SK-N-SH (cell line): ENCODE data around the gene SMARCC1. TPM values are rescaled to one million over a fixed set of nuclear protein-coding genes. Genes with fewer than 3 reads are reported as not detected.

ENCODE experiments used
- CTCF ChIA-PET: fragments of 300-600, 350-600 bp; formaldehyde crosslinking; extraction: SDS; loops from one replicate; lab custom pipeline; 2021; lab: Yijun Ruan, JAX
- POLR2A ChIA-PET: fragments of 350-600 bp; sonication (Branson Sonifier 250); formaldehyde crosslinking; extraction: SDS; loops from one replicate; lab custom pipeline; 2020; ENCODE audit warnings: antibody characterized with exemption, inconsistent platforms; lab: Yijun Ruan, JAX
- DNase-seq: peaks from one replicate; pipeline ENCODE4 v3.0.0; 2012
- H2AFZ ChIP-seq: fragments of 200-600 bp; sonication (generic); 2 replicates; pipeline ENCODE4 v1.8.1; 2016; ENCODE audit warnings: antibody characterized with exemption, mild to moderate bottlenecking, low read depth
- H3F3A ChIP-seq: fragments of 200-600 bp; sonication (generic); replicated peaks from 2 replicates; pipeline ENCODE3; 2016; ENCODE audit warnings: antibody characterized with exemption, mild to moderate bottlenecking; ENCODE audit not compliant: insufficient read depth
- H3K27ac ChIP-seq, 2 experiments: fragments of 200-500 bp in 1 of 2; fragments of 200-600 bp in 1 of 2; sonication (Bioruptor generic) in 1 of 2; sonication (generic), shearing (Covaris generic) in 1 of 2; 2 replicates each; pipeline versions ENCODE4 v1.5.1 to v1.6.1; 2014 to 2016; ENCODE audit warnings: low read depth in 2 of 2, inconsistent platforms in 1 of 2, low read length in 1 of 2, mild to moderate bottlenecking in 1 of 2, mixed read lengths in 1 of 2
- H3K27me3 ChIP-seq: fragments of 200-600 bp; sonication (generic), shearing (Covaris generic); 2 replicates; pipeline ENCODE4 v1.6.1; 2016; ENCODE audit warnings: mixed run types; ENCODE audit not compliant: insufficient read depth
- H3K36me3 ChIP-seq, 2 experiments: fragments of 200-500 bp in 1 of 2; fragments of 200-600 bp in 1 of 2; sonication (Bioruptor generic) in 1 of 2; sonication (generic) in 1 of 2; replicated peaks in 1 of 2; 2 replicates each; pipeline versions ENCODE3 to v1.5.1; 2014 to 2016; ENCODE audit warnings: low read length in 1 of 2, mild to moderate bottlenecking in 1 of 2; ENCODE audit not compliant: insufficient read depth in 2 of 2, control insufficient read depth in 1 of 2
- H3K4me1 ChIP-seq, 2 experiments: fragments of 200-500 bp in 1 of 2; fragments of 200-600 bp in 1 of 2; sonication (Bioruptor generic) in 1 of 2; sonication (generic), shearing (Covaris generic) in 1 of 2; 2 replicates each; pipeline versions ENCODE4 v1.5.1 to v1.6.1; 2014 to 2016; ENCODE audit warnings: low read depth in 1 of 2, low read length in 1 of 2, mixed run types in 1 of 2; ENCODE audit not compliant: insufficient read depth in 2 of 2, control insufficient read depth in 1 of 2
- H3K4me2 ChIP-seq: fragments of 200-600 bp; sonication (generic), shearing (Covaris generic); 2 replicates; pipeline ENCODE4 v1.6.1; 2017; ENCODE audit warnings: mixed run types
- H3K4me3 ChIP-seq, 2 experiments: fragments of 200-500 bp in 1 of 2; fragments of 200-600 bp in 1 of 2; sonication (Bioruptor generic) in 1 of 2; sonication (generic), shearing (Covaris generic) in 1 of 2; 2 replicates each; pipeline versions ENCODE4 v1.5.1 to v1.8.1; 2014 to 2016; ENCODE audit warnings: low read depth in 2 of 2, inconsistent platforms in 1 of 2, low read length in 1 of 2, mild to moderate bottlenecking in 1 of 2, mixed read lengths in 1 of 2, moderate library complexity in 1 of 2
- H3K79me2 ChIP-seq: fragments of 200-600 bp; sonication (generic); 2 replicates; pipeline ENCODE4 v1.8.1; 2017; ENCODE audit warnings: mild to moderate bottlenecking; ENCODE audit not compliant: insufficient read depth
- H3K9ac ChIP-seq: fragments of 200-600 bp; sonication (generic); 2 replicates; pipeline ENCODE4 v1.6.1; 2017; ENCODE audit warnings: mixed run types
- H3K9me2 ChIP-seq: fragments of 200-600 bp; sonication (generic); 2 replicates; pipeline ENCODE4 v1.6.1; 2017; ENCODE audit warnings: mixed run types
- H3K9me3 ChIP-seq: fragments of 200-600 bp; sonication (generic); 2 replicates; pipeline ENCODE4 v1.6.1; 2017; ENCODE audit warnings: mixed run types, mild to moderate bottlenecking, moderate library complexity
- H4K20me1 ChIP-seq: fragments of 200-600 bp; sonication (generic); 2 replicates; pipeline ENCODE4 v1.6.1; 2017; ENCODE audit warnings: mild to moderate bottlenecking, mixed run types; ENCODE audit not compliant: insufficient read depth
- MEF2A ChIP-seq: IDR thresholded peaks from 2 replicates; pipeline ENCODE4 v1.4.0; 2012; ENCODE audit warnings: low read depth, borderline replicate concordance
- RAD21 ChIP-seq: IDR thresholded peaks from 2 replicates; pipeline ENCODE4 v1.6.1; 2012; ENCODE audit warnings: mild to moderate bottlenecking, low read length
- RFX5 ChIP-seq: IDR thresholded peaks from 2 replicates; pipeline ENCODE4 v1.6.1; 2012; ENCODE audit warnings: mild to moderate bottlenecking, improper control_type of control experiment, low read length
- RXRA ChIP-seq: IDR thresholded peaks from 2 replicates; pipeline ENCODE4 v1.4.0; 2012; ENCODE audit warnings: low read depth, mild to moderate bottlenecking, borderline replicate concordance
- SIN3A ChIP-seq: IDR thresholded peaks from 2 replicates; pipeline ENCODE4 v1.6.1; 2012; ENCODE audit warnings: low read depth, mild to moderate bottlenecking, low read length, moderate library complexity, borderline replicate concordance
- TCF12 ChIP-seq: IDR thresholded peaks from 2 replicates; pipeline ENCODE4 v1.4.0; 2012
- YY1 ChIP-seq: IDR thresholded peaks from 2 replicates; pipeline ENCODE4 v1.4.0; 2012; ENCODE audit warnings: low read depth, mild to moderate bottlenecking
- WGBS: methylation state at CpG from one replicate; pipeline ENCODE4 v1.1.6; 2017; ENCODE audit warnings: low lambda C conversion rate; 5-methylcytosine and 5-hydroxymethylcytosine counted together
- polyA plus RNA-seq, 3 experiments: library from polyadenylated mRNA; depleted of rRNA; stranded (reverse); fragments of >200 nt; gene quantifications; 2 replicates each; pipeline ENCODE4 v1.2.3, GENCODE V29; 2012
- TF ChIP-seq, protein P1 (sequence below): IDR thresholded peaks from 2 replicates; pipeline ENCODE4; 2012
- TF ChIP-seq, protein P2 (sequence below): fragments of 200-600 bp; sonication (generic); IDR thresholded peaks from 2 replicates; pipeline ENCODE4 v1.6.1; 2017; ENCODE audit warnings: antibody characterized with exemption, mild to moderate bottlenecking, moderate library complexity
- TF ChIP-seq, protein P3 (sequence below): fragments of 150-350 bp; IDR thresholded peaks from 2 replicates; pipeline ENCODE4 v1.6.1; 2016; ENCODE audit warnings: mild to moderate bottlenecking, low read depth, low read length
- TF ChIP-seq, protein P4 (sequence below): fragments of 150-350 bp; IDR thresholded peaks from 2 replicates; pipeline ENCODE4 v1.6.1; 2017; ENCODE audit warnings: antibody characterized with exemption, low read length, low read depth, borderline replicate concordance

The SMARCC1 gene
- polyA plus RNA-seq, 1 of the 3 experiments (the other 2 are of a cell fraction): 16.5 TPM

DNA sequence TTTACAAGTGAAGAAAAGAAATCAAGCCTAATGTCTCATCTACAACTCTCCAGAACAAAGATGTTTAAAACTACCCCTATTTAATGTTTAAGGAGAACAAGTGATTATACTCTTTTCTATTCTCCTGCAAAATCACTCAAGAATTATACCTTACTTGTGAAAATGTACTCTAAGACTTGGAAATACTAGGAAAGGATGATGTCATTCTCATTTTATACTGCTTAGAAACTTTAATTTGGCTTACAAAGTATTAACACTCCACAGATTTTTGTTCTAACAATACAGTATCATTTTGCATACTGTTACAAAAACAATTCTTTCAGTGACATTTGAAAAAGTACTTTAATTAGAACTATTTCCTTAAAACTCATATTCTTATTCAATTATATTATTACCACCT, 89.5 kb downstream of the SMARCC1 start:
- Histone ChIP-seq H3K79me2 (no peaks in the 10 kb centered on the region), H2AFZ (no peak overlapping the region), H3K9ac (no peak overlapping the region), H3K9me3 (no peaks in the 10 kb centered on the region), H3F3A (peaks cover 2% of the 10 kb centered on the region), H3K27me3 (no peaks in the 10 kb centered on the region), H3K4me1 (no peaks in the 10 kb centered on the region), H3K9me2 (no peaks in the 10 kb centered on the region), H3K4me2 (no peak overlapping the region), H3K27ac (no peak overlapping the region), H4K20me1 (no peaks in the 10 kb centered on the region), H3K4me3 (no peak overlapping the region), H3K36me3 (peaks cover 64 to 83% of the 10 kb centered on the region in 2 experiments)
- POLR2A ChIA-PET: no interaction called here
- TF ChIP-seq, protein P1, sequence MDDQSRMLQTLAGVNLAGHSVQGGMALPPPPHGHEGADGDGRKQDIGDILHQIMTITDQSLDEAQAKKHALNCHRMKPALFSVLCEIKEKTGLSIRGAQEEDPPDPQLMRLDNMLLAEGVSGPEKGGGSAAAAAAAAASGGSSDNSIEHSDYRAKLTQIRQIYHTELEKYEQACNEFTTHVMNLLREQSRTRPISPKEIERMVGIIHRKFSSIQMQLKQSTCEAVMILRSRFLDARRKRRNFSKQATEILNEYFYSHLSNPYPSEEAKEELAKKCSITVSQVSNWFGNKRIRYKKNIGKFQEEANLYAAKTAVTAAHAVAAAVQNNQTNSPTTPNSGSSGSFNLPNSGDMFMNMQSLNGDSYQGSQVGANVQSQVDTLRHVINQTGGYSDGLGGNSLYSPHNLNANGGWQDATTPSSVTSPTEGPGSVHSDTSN: no peak
- TF ChIP-seq, protein P2, sequence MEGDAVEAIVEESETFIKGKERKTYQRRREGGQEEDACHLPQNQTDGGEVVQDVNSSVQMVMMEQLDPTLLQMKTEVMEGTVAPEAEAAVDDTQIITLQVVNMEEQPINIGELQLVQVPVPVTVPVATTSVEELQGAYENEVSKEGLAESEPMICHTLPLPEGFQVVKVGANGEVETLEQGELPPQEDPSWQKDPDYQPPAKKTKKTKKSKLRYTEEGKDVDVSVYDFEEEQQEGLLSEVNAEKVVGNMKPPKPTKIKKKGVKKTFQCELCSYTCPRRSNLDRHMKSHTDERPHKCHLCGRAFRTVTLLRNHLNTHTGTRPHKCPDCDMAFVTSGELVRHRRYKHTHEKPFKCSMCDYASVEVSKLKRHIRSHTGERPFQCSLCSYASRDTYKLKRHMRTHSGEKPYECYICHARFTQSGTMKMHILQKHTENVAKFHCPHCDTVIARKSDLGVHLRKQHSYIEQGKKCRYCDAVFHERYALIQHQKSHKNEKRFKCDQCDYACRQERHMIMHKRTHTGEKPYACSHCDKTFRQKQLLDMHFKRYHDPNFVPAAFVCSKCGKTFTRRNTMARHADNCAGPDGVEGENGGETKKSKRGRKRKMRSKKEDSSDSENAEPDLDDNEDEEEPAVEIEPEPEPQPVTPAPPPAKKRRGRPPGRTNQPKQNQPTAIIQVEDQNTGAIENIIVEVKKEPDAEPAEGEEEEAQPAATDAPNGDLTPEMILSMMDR: no peak
- TF ChIP-seq SIN3A: no peak
- TF ChIP-seq, protein P3, sequence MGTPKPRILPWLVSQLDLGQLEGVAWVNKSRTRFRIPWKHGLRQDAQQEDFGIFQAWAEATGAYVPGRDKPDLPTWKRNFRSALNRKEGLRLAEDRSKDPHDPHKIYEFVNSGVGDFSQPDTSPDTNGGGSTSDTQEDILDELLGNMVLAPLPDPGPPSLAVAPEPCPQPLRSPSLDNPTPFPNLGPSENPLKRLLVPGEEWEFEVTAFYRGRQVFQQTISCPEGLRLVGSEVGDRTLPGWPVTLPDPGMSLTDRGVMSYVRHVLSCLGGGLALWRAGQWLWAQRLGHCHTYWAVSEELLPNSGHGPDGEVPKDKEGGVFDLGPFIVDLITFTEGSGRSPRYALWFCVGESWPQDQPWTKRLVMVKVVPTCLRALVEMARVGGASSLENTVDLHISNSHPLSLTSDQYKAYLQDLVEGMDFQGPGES: no peak
- no peak for TF ChIP-seq TCF12
- TF ChIP-seq RAD21: no peak
- TF ChIP-seq RFX5: no peak
- TF ChIP-seq MEF2A: no peak
- CTCF ChIA-PET: no interaction called here
- DNase-seq: no peak

DNA sequence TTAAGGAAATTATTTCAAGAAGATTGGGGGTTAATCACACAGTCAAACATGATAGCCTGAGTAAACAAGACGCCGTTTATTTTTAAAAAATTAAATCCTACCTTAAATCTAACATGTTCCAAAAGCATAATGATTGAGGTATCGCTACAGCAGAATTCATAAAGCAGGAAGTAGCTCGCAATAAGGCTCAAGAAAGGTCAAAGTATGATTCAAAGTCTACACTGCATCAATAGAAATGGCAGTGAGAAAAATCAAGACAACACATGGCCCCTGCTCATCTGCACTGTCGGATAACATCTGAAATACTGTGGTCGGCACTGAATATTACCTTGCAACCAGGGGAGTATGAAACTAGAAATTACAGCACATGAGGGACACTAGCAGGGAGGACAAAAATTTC, 93.2 kb downstream of the SMARCC1 start:
- Histone ChIP-seq H3K9ac (no peak overlapping the region), H3K9me2 (no peaks in the 10 kb centered on the region), H4K20me1 (no peaks in the 10 kb centered on the region), H3K4me3 (no peak overlapping the region), H3K9me3 (no peaks in the 10 kb centered on the region), H3K4me1 (no peaks in the 10 kb centered on the region), H3K79me2 (peaks cover 3% of the 10 kb centered on the region; the same call in 1 of the 2 replicates), H3K27me3 (no peaks in the 10 kb centered on the region), H3K36me3 (peaks cover 69 to 88% of the 10 kb centered on the region in 2 experiments), H2AFZ (no peak overlapping the region), H3F3A (peaks cover 11% of the 10 kb centered on the region), H3K27ac (no peak overlapping the region), H3K4me2 (no peak overlapping the region)
- TF ChIP-seq, protein P4, sequence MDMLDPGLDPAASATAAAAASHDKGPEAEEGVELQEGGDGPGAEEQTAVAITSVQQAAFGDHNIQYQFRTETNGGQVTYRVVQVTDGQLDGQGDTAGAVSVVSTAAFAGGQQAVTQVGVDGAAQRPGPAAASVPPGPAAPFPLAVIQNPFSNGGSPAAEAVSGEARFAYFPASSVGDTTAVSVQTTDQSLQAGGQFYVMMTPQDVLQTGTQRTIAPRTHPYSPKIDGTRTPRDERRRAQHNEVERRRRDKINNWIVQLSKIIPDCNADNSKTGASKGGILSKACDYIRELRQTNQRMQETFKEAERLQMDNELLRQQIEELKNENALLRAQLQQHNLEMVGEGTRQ: no peak
- TF ChIP-seq TCF12 (no peak), RXRA (no peak), YY1 (no peak)
- TF ChIP-seq, protein P3: no peak
- POLR2A ChIA-PET: no interaction called here
- no peak for DNase-seq
- CTCF ChIA-PET: no interaction called here
- 94% methylated on average over 6 of the region's 6 CpGs for WGBS
